Kidney tubule cell (primary cell): Measurements from ENCODE around the gene CGB3.
A peak's percentile ranks its signal among the peaks of the same experiment; 100 is the strongest.
"Not testable (repeated sequence)": the region's sequence is repeated elsewhere in the genome, so short reads cannot be mapped to it uniquely, and the experiment has no call there.

Source experiments
- DNase-seq: peaks from one replicate; pipeline ENCODE4 v3.0.0-alpha.2; 2018; ENCODE audit warnings: low spot score

The CGB3 gene

DNA sequence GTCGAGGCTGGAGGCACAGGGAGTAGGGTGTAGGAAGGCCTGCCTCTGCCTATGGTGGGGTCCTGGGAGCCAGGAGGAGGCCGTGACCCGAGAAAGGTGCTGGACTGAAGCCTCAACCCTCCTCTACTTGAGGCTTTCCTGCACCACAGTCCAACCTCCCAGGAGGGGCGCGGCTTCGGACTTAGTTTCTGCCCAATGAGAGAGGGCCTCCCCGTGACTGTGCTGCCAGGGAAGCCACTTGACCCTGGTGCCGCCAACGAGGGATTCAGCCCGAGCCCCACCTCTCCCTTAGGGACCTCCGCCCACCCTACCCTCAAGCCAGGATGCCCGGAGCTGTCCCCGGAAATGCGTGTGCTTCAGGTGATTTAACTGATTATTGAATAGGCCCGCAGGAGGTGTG, at the start of gene CGB3:
Gene CGB3 (minus strand): TSS at position 101 of the 400 bp plus-strand sequence. CDS start 362 bp downstream, outside the sequence.
- not testable (repeated sequence) for DNase-seq

GRCh38 chr19:49071860-49072547, 47.9 kb upstream of the CGB3 start:
- DNase-seq: no peak

DNA sequence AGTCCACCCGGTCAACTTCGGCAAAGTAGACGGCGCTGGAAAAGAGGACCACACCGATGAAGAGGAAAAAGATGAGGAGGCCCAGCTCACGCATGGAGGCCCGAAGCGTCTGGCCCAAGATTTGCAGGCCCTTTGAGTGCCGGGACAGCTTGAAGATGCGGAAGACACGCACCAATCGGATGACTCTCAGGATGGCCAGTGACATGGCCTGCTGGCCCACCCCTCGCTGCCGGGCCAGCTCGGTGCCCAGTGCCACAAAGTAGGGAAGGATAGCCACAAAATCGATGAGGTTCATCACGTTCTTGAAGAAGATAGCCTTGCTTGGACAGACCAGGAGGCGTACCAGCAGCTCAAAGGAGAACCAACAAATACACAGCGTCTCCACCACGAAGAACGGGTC, 46.3 kb upstream of the CGB3 start:
- DNase-seq: no peak

DNA sequence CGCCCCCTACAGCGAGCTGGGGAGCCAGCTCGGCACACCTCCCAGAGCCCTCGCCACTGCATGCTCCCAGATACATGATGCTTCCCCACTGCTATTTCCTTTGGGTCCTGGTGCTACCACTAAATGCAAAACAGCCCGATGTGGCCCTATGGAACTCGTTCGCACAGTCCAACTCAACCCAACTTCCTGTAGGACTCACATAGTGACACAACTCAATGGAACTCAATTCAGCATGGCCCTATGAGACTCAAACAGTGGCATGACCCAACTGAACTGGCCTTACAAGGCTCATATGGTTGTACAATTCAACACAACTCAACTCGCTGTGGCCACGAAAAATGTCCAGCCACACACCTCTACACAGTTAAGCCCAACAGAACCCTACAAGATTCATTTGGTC, 44.9 kb upstream of the CGB3 start:
- DNase-seq: no peak

- no peak for DNase-seq
Measured at GRCh38 chr19:49067554-49067953, 43.4 kb upstream of the CGB3 start.

DNA sequence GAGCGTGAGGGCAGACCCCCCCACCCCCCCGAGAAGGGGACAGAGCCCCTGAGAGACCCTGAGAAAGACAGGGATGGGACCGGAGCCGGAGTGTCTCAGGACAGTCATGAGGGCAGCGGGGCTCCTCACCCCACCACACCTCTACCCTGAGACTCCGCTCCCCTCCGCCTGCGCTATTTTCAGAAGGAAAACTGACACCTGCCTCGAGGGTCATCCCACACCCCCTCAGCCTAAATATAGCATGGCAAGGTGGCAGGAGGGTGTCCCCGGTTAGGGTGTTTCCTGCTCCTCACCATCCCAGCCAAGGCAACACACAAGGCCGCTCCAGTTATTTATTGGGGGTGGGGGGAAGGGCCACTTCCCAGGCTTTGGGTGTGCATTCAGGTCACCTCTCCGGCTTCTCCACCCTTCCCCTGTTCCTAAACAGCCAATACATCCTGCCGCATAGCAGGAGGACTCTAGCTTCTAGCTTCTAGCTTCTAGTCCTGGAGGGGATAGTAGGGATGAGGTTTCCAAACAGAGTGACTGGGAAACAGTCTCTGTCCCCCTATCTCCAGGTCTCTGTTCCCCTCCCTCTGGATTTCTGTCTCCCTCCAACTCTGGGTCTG, 41.9 kb upstream of the CGB3 start:
- no peak for DNase-seq

DNA sequence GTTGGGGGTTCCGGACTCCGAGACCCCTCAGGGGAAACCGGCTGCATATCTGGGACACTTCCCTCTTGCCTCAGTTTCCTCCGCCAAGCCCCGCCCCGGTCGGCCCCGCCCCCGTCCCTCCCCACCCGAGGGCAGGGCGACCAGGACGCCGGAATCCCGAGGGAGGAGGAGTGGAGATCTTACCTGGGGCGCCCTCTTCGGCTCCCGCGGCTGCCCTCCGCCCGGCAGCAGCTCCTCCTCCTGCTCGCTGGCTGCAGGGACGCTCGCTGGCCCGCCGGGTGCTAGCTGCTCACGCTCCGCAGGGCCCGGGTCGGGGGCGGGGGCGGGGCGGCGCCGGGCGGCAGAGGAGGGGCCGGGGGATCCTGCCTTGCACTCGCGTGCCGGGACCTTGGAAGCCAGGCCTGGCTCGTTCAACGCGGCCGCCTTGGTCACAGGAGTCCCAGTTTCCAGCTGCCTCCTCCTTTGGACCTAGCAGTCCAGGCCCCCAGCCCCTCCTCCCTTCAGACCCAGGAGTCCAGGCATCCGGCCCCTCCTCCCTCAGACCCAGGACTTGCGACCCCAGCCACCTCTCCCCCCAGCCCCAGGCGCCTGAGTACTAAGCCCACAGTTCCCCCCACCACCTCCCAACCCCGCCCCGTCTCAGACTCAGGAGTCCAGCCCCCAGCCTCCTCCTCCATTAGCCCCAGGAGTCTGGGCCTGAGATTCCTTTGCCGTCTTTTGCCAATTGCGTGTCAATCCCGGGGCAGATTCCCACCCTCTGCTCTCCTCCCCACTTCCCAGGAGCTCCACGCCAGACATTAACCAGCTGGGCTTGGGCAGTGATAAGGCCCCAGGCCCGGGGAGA, 40.9 kb upstream of the CGB3 start, which contains the start of gene NTF4:
Gene NTF4 (minus strand): TSS at position 51 of the 844 bp plus-strand sequence. CDS start 2,821 bp downstream, outside the sequence.
- peak; percentile 37 for DNase-seq

DNA sequence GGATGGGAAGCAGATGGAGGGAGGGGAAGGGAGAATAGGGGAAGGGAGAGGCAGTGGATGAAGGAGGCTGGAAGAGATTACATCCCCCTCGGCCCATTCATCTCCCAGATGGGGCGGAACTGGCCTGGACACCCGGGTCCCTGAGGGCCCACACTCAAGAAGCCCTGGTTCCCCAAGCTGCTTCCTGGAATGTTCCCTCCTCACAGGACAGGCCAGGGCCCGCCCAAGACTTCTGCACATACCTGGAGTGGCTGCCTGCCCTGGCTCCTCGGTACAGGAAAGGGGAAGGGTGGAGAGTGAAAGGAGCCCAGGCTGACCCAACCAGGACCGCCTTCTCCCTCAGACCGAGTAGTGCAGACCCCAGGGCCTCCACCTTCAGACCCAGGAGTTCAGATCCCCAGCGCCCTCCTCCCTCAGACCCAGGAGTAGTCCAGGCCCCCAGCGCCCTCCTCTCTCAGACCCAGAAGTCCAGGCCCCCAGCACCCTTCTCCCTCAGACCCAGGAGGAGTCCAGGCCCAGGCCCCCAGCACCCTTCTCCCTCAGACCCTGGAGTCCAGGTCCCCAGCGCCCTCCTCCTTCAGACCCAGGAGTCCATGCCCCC, 40.0 kb upstream of the CGB3 start:
- DNase-seq: no peak

DNA sequence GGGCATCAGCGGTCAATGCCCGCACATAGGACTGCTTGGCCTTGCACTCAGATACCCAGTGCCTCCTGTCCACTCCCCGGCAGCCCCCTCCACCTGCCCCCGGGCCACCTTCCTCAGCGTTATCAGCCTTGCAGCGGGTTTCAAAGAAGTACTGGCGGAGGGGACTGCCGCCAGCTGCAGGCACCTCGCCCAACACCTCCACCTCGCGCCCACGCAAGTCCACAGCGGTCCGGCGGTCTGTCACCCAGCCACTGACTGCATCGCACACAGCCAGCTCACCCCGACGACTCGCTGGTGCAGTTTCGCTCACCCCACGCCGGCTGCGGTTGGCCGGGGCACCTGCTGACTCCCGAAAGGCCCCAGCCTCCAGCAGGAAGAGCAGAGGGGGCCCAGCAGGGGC, 37.3 kb upstream of the CGB3 start:
- no peak for DNase-seq

DNA sequence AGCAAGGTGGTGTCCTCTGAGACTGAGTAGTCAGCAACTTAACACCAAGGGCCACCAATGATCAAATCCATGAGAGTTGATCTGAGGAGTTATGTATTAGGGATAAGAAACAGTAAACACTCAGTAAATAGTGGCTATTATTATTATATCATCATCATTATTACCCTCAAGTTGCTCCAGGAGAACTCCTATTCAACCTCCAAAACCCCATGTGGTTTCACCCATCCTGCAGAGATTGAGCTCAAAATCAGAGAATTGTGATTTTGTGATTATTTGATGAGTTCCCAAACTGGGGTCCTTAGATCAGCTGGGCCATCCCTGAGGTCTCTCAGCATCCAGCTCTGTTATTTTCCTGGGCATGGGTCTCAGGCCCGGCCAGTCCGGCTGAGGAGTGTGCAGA, 36.9 kb upstream of the CGB3 start:
- DNase-seq: no peak

DNA sequence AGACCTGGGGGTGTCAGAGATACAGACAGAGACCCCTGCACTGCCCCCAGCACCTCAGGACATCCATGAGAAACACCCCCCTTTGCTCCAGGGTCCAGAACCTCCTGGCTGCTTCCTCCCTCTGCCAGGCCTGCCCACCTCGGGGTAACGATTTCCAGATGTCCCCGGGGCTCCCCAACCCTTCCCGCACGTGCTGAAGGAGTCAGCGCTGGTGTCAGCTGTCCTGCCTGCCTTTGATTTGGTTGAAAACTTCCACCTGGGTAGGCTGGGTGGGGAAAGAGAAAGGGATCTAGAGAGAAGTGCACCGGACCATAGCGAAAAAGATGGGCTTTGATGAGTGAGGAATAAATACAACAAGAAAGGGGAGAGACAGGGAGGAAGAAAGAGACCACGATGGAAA, 34.9 kb upstream of the CGB3 start:
- no peak for DNase-seq

DNA sequence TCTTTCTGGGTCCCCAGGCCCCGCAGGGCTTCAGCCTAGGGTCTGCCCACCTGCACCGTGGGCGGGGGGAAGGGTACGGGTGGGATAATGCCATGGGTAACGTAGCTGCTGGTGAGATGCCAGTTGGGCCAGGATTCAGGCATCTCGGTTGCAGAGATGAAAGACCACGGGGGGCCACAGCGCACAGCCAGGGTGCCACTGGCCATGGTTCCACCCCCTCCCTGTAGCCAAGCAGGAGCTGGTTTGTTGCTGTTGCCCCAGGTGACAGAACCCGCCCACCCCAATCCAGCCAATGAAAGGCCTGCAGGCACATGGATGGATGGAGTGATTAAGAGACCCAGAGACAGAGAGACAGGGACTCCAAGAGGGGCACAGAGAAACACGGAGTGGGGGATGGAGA, 34.4 kb upstream of the CGB3 start:
- DNase-seq: peak; percentile 21

- DNase-seq: peak; percentile 64
Measured at GRCh38 chr19:49057636-49058234, 33.6 kb upstream of the CGB3 start, which contains the start of gene CGB7. Gene CGB7 (minus strand): TSS chr19:49057749. CDS start chr19:49055375, 2,374 bp downstream.

- DNase-seq: not testable (repeated sequence)
Measured at GRCh38 chr19:49056902-49057596, 32.9 kb upstream of the CGB3 start.

DNA sequence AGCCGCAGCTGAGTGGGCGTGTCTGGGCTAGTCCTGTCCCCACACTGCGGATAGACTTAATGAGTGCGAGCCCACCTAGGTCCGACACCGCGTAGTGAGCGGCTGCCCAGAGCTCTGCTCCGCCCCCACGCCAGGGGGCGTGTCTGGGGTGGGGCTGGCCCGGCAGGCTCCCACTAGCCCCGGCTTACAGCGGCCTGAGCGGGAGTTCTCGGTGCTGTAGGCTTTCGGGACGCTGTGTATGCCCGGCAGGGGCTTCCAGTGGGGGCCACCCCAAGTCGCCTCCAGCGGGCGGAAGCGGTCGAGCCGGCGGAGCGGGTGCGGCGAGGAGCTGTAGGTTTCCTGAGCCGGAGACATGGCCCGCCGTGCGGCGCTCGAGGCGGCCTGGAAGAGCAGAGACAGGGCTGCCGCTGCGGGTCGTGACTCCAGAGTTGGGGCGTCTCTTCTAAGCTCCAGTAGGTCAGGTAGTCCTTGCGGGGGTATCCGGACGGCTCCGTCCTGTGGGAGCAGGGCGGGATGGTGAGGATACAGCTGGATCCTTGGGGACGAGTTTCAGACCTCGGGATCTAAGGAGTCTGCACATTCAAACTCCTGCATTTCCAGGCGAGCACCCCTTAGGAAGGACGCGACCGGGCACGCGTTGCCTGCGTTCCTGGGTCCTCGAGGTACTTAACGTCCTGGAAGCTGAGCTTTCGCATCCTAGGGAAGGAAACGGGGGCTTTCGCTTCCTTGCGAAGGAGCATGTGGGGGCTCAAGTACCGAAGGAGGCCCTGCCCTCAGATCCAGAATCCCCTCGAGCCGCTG, 32.2 kb upstream of the CGB3 start:
- DNase-seq: peak; percentile 52

GRCh38 chr19:49050376-49051033, 26.4 kb upstream of the CGB3 start:
- DNase-seq: peak; percentile 61

- not testable (repeated sequence) for DNase-seq
Measured at GRCh38 chr19:49049834-49050233, 25.7 kb upstream of the CGB3 start.

GRCh38 chr19:49049011-49049410, 24.9 kb upstream of the CGB3 start, which contains the start of gene CGB8:
Gene CGB8 (minus strand): TSS chr19:49049111. CDS start chr19:49048739, 372 bp downstream.
- not testable (repeated sequence) for DNase-seq

DNA sequence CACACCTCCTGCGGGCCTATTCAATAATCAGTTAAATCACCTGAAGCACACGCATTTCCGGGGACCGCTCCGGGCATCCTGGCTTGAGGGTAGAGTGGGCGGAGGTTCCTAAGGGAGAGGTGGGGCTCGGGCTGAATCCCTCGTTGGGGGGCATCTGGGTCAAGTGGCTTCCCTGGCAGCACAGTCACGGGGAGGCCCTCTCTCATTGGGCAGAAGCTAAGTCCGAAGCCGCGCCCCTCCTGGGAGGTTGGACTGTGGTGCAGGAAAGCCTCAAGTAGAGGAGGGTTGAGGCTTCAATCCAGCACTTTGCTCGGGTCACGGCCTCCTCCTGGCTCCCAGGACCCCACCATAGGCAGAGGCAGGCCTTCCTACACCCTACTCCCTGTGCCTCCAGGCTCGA, 19.4 kb upstream of the CGB3 start, which contains the start of gene CGB5:
Gene CGB5 (plus strand): TSS at position 301 of the 400 bp plus-strand sequence. CDS start 362 bp downstream, outside the sequence.
- DNase-seq: not testable (repeated sequence)
